Activated T-cell treated with anti-CD3 and anti-CD28 coated beads, Interleukin-2, amount 50 U/mL, for 1 hour (primary cell): ENCODE data around the gene RASAL1.

Experiments used
- DNase-seq: peaks from one replicate; pipeline ENCODE4 v3.0.0-alpha.2; 2020

RASAL1 gene

DNA sequence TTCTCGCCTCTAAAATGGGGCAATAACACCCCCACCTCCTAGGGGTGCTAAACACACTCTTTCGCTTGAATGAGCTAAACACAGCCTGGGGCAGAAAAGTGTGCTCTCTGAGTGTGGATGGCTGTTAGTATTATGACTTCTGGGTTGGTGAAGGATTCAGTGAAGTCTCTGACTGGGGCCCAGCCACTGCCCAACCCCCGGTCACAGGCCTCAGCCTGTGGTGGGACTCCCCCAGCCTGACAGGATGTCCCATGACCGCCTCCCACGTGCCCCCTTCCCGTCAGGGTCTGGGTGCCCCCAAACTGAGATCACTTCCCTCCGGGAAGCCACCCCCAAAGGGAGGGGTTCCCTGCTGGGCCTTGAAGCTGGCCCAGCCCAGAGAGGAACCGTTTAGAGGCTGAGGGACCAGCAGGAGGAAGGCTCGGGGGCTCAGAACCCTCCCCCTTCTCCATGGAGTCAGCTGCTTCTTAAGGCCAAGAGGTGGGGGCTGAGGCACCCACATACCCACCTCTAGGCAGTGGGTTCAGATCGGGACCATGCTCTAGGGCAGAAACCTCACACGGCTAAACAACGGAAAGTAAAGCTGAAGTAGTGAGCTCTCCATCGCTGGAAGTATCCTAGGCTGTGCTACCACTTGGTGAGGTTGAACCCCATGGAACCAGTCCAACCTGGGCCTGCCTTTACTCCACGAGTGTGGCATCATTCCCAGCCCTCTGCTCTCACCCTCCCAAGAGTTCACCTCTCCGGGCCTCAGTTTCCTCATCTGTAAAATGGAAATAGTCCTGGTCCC, 65.2 kb downstream of the RASAL1 start:
- no peak for DNase-seq

GRCh38 chr12:113069751-113070116, 65.8 kb downstream of the RASAL1 start:
- no peak for DNase-seq

DNA sequence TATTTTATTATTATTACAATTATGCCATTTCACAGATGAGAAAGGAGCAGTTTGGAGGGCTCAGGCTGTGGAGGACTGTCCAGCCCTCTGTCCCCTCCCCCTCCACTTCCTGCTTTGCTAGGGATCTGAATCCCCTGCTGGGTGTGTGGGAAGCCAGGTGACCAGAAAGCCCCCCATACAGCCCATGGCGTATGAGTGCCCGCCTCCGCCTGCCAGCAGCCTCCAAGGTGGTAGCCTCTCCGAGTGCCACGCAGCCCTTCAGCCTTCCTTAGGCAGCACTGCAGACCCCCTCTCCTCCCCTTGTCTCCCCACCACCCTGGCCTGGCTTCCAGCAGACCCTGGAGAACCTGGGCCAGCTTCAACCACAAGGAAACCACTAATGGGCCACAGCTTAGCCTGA, 66.4 kb downstream of the RASAL1 start:
- no peak for DNase-seq

- no peak for DNase-seq
Measured at GRCh38 chr12:113067987-113068935, 67.3 kb downstream of the RASAL1 start.

DNA sequence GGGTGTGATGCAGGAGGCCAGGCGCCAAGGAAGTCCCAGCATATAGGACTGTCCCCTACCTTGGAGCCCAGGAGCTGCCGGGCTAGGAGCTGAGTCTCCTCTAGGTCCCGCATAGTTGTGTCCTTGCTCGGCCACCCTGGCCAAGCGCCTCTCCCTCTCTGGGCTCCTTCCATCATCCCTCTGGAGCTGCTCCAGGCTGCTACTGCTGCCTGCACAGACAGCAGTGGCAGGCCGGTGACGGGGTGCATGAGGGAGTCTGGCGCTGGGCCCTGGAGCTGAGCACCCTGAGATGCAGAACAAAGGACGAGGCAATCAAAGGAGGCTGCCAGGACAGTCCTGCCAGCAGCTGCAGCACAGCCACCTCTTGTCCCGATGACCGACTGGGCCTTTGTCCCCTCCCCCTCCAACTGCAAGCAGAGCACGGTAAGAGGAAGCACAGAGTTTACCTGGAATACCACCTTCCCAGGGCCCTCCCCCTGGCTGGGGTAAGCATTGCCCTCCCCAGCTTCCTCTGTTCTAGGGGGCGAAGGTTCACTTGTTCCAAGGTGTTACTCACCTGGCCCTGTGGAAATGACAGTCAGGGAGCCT, 68.7 kb downstream of the RASAL1 start:
- DNase-seq: no peak

GRCh38 chr12:113065126-113066007, 70.2 kb downstream of the RASAL1 start:
- DNase-seq: no peak

DNA sequence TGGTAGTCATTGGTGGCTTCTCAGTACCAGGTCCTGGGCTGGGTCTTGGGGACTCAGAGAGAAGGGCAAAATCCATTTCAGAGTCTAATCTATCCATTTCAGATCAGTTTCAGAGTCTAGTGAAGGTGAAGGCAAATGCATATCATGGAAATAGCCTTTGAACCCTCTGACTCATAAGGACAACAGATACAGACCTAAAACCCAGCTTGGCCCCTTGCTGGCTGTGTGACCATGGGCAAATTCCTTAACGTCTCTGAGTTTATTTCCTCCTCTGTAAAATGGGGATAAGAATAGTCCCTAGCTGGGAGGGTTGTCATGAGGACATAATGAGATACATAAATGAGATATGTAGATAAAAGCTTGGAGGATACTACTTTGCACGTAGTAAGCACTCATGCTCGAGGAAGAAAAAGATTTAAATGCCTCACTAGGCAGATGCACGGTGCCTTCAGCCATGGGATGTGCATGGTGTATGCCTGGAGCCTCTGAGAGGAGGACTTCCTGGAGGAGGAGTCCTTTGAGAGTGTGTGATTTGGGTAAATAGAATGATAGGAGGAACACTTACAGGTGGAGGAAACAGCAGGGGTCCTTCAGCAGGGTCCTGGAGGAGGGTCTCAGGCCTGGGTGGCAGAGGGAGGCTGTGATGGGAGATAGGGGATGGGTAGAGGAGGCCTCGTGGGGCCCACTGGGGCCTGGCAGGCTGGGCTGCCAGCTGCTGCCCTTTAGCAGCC, 71.0 kb downstream of the RASAL1 start:
- DNase-seq: no peak

- DNase-seq: no peak
Measured at GRCh38 chr12:113063396-113064350, 71.9 kb downstream of the RASAL1 start.

DNA sequence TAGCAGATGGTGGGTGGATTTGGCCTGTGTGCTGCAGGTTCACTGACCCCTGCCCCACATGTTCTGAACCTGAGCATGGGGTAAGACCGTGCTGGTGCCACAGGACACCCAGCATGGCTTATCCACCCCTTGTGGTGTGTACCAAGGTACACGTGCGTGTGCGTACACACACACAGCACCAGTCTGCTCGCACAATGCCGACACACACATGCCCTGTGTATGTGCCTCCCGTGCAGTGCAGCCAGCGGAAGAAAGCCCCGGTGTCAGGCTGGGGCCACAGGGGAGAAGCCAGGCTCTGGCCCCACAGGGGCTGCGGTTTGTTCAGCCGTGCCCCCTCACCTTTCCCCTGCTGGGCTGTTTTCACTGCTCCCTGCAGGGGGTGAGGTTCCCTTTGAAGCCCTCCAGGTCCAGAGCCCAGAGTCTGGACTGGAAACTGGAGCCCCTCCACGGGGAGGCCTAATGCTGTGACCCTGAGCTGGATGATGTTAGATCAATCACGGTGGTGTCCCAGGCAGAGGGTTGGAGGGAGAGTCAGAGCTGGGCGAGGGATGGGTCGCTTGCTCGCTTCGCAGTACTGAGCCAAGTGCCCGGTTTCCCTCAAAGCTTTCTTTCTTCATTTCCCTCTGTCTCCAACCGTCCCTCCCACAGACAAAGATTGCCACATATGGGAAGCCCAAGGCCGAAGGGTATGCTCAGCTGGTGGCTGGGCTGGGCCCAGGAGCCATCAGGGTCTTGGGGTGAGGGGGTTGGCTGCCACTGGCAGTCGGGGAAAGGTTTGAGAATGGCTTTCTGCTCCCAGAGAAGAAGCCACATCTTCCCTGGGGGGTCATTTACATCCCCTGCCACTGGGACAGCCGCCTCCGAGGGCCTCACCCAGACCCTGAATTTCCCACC, 72.8 kb downstream of the RASAL1 start:
- DNase-seq: no peak

- DNase-seq: no peak
Measured at GRCh38 chr12:113061061-113061694, 74.4 kb downstream of the RASAL1 start.

DNA sequence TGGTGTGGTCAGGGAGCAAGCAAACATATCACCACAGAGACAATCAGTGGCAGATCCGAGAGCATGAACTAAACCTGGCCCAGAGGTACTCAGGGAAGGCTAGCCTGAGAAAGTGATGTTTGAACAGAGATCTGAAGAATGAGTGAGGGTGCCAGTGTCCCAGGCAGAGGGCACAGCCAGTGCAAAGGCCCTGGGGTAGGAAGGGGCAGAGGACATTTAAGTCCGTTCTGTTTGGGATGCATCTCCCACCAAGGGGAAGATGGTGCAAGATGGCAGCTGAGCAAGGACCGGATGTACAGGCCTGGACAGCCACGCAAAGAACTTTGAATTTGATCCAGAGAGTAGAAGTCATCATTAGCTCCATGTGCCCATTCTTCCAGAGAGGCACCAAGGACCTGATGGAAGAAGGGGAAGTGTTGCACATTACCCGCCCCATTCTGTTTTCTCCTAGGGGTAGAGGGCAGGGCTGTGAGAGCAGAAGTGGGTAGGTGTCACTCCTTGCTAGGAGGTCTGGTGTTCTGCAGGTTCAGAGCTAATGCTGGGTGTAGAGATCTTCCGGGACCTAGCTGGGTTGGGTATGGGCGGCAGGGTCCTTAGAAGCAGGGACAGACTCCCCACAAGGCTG, 75.1 kb downstream of the RASAL1 start:
- no peak for DNase-seq

DNA sequence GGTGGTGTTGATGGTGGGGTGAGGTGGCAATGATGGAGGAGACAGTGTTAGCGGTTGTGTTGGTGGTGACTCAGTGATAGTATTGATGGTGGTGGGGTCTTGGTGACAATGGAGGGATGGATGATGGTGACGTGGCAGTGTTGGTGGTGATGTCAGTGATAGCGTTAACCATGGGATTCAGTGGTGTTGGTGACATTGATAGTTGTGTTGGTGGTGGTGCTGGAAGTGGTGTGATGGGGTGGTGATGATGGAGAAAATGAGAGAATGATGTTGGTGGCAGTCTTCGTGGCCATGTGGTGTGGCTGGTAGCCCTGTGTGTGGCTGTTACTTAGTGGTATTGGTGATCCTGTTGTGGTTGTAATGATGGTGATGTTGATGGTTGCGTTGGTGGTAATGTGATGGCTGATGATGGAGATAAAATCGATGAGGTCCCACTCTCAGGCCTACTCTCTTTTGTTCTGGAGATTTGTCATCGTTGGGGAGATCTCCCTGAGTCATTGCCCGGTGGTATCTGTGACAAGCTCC, 76.4 kb downstream of the RASAL1 start:
- DNase-seq: no peak

DNA sequence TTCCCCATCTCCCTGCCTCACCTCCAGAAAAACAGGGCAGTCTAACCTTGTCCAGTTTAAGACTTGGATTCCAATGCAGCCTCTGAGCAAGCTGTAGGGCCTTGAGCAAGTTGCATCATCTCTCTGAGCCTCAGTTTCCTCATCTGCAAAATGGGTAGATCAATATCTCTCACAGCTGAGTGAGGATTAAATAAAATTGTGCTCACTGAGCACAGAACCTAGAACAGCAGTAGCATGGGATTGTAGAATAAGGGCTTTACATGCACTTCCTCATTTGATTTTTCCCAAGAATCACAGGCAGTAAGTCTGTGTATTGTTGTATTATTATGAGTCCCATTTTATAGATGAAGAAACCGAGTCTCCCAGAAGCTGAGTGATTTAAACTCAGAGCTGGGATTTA, 77.0 kb downstream of the RASAL1 start:
- no peak for DNase-seq

DNA sequence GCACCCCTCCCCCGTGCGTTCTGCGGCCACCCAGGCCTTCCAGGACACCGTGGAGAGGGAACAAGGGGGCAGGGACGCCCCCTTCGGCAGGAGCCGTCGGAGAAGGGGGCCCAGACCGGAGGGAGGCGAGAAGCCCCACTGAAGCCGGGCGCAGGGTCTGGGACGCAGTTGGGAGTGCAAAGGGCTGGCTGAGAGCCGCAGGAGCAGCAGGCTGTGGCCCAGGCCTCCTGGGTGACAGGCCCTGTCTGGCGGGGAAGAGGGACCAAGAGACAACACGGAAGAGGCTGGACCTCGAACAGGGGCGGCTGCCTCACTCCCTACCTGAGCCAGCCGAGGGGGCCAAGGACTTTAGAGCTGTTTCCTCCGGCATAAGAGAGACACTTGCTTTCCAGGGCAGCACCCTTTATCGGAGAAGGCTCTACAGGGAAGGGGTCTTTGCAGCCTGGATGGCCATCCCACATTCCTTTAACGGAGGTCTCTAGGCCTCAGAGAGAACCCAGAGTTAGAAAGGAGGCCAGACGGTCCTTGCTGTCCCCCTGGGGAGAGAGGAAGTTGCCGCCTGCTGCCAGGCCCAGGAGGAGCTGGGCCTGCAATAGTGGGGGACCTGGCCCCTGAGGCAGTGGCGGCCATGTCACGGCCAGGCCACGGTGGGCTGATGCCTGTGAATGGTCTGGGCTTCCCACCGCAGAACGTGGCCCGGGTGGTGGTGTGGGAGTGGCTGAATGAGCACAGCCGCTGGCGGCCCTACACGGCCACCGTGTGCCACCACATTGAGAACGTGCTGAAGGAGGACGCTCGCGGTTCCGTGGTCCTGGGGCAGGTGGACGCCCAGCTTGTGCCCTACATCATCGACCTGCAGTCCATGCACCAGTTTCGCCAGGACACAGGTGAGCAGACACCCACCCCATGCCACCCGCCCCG, 77.7 kb downstream of the RASAL1 start:
- DNase-seq: no peak

- DNase-seq: peak; percentile 59
Measured at GRCh38 chr12:113056631-113057488, 78.7 kb downstream of the RASAL1 start, which contains the start of gene DTX1. Gene DTX1, plus strand, starts transcription at chr12:113056730. Its CDS starts 1,463 bp downstream, at chr12:113058193.

DNA sequence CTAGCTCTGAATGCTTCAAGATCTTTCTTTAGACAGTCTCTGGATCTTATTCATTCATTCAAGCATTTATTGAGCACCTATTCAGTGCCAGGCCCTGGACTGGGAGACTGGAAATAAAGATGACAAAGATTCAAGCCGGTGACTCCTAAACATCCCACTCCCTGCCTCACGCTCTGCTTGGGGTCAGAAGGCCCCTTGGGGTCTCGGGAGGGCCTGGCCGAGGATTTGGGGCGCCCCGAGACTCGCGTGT, 79.3 kb downstream of the RASAL1 start:
- no peak for DNase-seq
